IPS-15b (cell line): ENCODE measurements around the gene TRAPPC4.
"Not testable (repeated sequence)": the region's sequence is repeated elsewhere in the genome, so short reads cannot be mapped to it uniquely, and the experiment has no call there.

ENCODE experiments used
- H3K27me3 ChIP-seq: one replicate; pipeline ENCODE4 v1.6.1; 2013; ENCODE audit warnings: low read length; ENCODE audit not compliant: control insufficient read depth, insufficient read depth
- H3K36me3 ChIP-seq: one replicate; pipeline ENCODE4 v1.6.1; 2013; ENCODE audit warnings: low read length; ENCODE audit not compliant: control insufficient read depth, insufficient read depth
- H3K4me1 ChIP-seq: one replicate; pipeline ENCODE4 v1.6.1; 2013; ENCODE audit warnings: mild to moderate bottlenecking, low read length; ENCODE audit not compliant: control insufficient read depth, insufficient read depth
- H3K4me3 ChIP-seq: one replicate; pipeline ENCODE4 v1.5.1; 2013; ENCODE audit warnings: low read depth, low read length
- H3K9ac ChIP-seq: one replicate; pipeline ENCODE4 v1.6.1; 2013; ENCODE audit warnings: low read depth, mild to moderate bottlenecking, low read length
- H3K9me3 ChIP-seq: one replicate; pipeline ENCODE4 v1.6.1; 2013; ENCODE audit warnings: mild to moderate bottlenecking, low read length; ENCODE audit not compliant: control insufficient read depth, insufficient read depth

The TRAPPC4 gene

GRCh38 chr11:119016216-119017009, 2.2 kb upstream of the TRAPPC4 start:
- peaks cover 2% of the 10 kb centered on the region for H3K4me1 ChIP-seq
- H3K27me3 ChIP-seq, result no peaks in the 10 kb centered on the region
- peak overlapping the region; percentile 99 for H3K4me3 ChIP-seq
- peaks cover 44% of the 10 kb centered on the region for H3K36me3 ChIP-seq
- H3K9me3 ChIP-seq, result no peaks in the 10 kb centered on the region
- H3K9ac ChIP-seq, result no peak overlapping the region

- H3K27me3 ChIP-seq, H3K9me3 ChIP-seq, H3K4me1 ChIP-seq: not testable (repeated sequence)
- H3K9ac ChIP-seq, result peak overlapping the region; percentile 99
- peaks cover 43% of the 10 kb centered on the region for H3K36me3 ChIP-seq
- H3K4me3 ChIP-seq, result peak overlapping the region; percentile 99
These were observed 1.2 kb upstream of the TRAPPC4 start for GRCh38 chr11:119017377-119017776.

GRCh38 chr11:119019996-119020395, 1.4 kb downstream of the TRAPPC4 start:
- no peak overlapping the region for H3K9ac ChIP-seq
- H3K36me3 ChIP-seq, result peaks cover 42% of the 10 kb centered on the region
- peaks cover 2% of the 10 kb centered on the region for H3K4me1 ChIP-seq
- H3K27me3 ChIP-seq, result no peaks in the 10 kb centered on the region
- no peaks in the 10 kb centered on the region for H3K9me3 ChIP-seq
- H3K4me3 ChIP-seq, result peak overlapping the region; percentile 99

- Histone ChIP-seq H3K36me3 (peaks cover 37% of the 10 kb centered on the region), H3K9me3 (no peaks in the 10 kb centered on the region), H3K9ac (no peak overlapping the region), H3K4me3 (no peak overlapping the region), H3K4me1 (peaks cover 2% of the 10 kb centered on the region), H3K27me3 (no peaks in the 10 kb centered on the region)
These were observed 3.1 kb downstream of the TRAPPC4 start for GRCh38 chr11:119021631-119022030.

GRCh38 chr11:119023741-119024140, 5.2 kb downstream of the TRAPPC4 start:
- H3K4me1 ChIP-seq, result peaks cover 4% of the 10 kb centered on the region
- H3K36me3 ChIP-seq, result peaks cover 45% of the 10 kb centered on the region
- H3K9ac ChIP-seq, result no peak overlapping the region
- no peaks in the 10 kb centered on the region for H3K9me3 ChIP-seq
- no peak overlapping the region for H3K4me3 ChIP-seq
- H3K27me3 ChIP-seq, result no peaks in the 10 kb centered on the region

- H3K9me3 ChIP-seq, result no peaks in the 10 kb centered on the region
- H3K4me3 ChIP-seq, result no peak overlapping the region
- H3K36me3 ChIP-seq, result peaks cover 51% of the 10 kb centered on the region
- no peaks in the 10 kb centered on the region for H3K27me3 ChIP-seq
- peaks cover 12% of the 10 kb centered on the region for H3K4me1 ChIP-seq
- H3K9ac ChIP-seq, result no peak overlapping the region
These were observed 6.0 kb downstream of the TRAPPC4 start for GRCh38 chr11:119024430-119025098.

GRCh38 chr11:119025099-119025473, 6.5 kb downstream of the TRAPPC4 start:
- H3K9ac ChIP-seq, result no peak overlapping the region
- H3K27me3 ChIP-seq, result no peaks in the 10 kb centered on the region
- H3K4me1 ChIP-seq, result peaks cover 12% of the 10 kb centered on the region
- no peaks in the 10 kb centered on the region for H3K9me3 ChIP-seq
- peaks cover 50% of the 10 kb centered on the region for H3K36me3 ChIP-seq
- no peak overlapping the region for H3K4me3 ChIP-seq

- Histone ChIP-seq H3K4me1 (peaks cover 12% of the 10 kb centered on the region), H3K27me3 (no peaks in the 10 kb centered on the region), H3K9ac (no peak overlapping the region), H3K9me3 (no peaks in the 10 kb centered on the region), H3K4me3 (no peak overlapping the region), H3K36me3 (peaks cover 48% of the 10 kb centered on the region)
These were observed 7.0 kb downstream of the TRAPPC4 start for GRCh38 chr11:119025541-119025940.

- Histone ChIP-seq H3K4me3 (no peak overlapping the region), H3K4me1 (peaks cover 12% of the 10 kb centered on the region), H3K9me3 (no peaks in the 10 kb centered on the region), H3K36me3 (peaks cover 48% of the 10 kb centered on the region), H3K27me3 (no peaks in the 10 kb centered on the region), H3K9ac (no peak overlapping the region)
These were observed 7.6 kb downstream of the TRAPPC4 start for GRCh38 chr11:119025978-119026766.

- Histone ChIP-seq H3K36me3 (peaks cover 48% of the 10 kb centered on the region), H3K27me3 (no peaks in the 10 kb centered on the region), H3K9ac (no peak overlapping the region), H3K4me1 (peaks cover 12% of the 10 kb centered on the region), H3K9me3 (no peaks in the 10 kb centered on the region), H3K4me3 (no peak overlapping the region)
These were observed 8.4 kb downstream of the TRAPPC4 start for GRCh38 chr11:119026970-119027369.

GRCh38 chr11:119027561-119028345, 9.2 kb downstream of the TRAPPC4 start:
- no peaks in the 10 kb centered on the region for H3K9me3 ChIP-seq
- H3K36me3 ChIP-seq, result peaks cover 48% of the 10 kb centered on the region
- H3K4me3 ChIP-seq, result no peak overlapping the region
- peaks cover 12% of the 10 kb centered on the region for H3K4me1 ChIP-seq
- H3K9ac ChIP-seq, result no peak overlapping the region
- no peaks in the 10 kb centered on the region for H3K27me3 ChIP-seq
